IMR-90 (cell line): ENCODE data around the gene ADAMTS12. TPM values are rescaled to one million over a fixed set of nuclear protein-coding genes. Genes with fewer than 3 reads are reported as not detected.

Experiments
- ATAC-seq: fragments of 200-7000 bp; cut with Tn5 transposase; 2 replicates; pipeline ENCODE4 v1.9.1; 2020; ENCODE audit warnings: low read depth, mild to moderate bottlenecking, moderate library complexity
- BruUV-seq: library from RNA; stranded (reverse); fragments of 400-500 nt; replicated peaks from 2 replicates; lab custom pipeline; 2021; lab: Mats Ljungman, UMichigan
- CTCF ChIA-PET: fragments of 300-600 bp; formaldehyde crosslinking; extraction: SDS; loops from one replicate; lab custom pipeline; 2021; ENCODE audit warnings: antibody characterized with exemption; lab: Yijun Ruan, JAX
- POLR2A ChIA-PET: fragments of 300-600 bp; sonication (Branson Sonifier 250); formaldehyde crosslinking; loops from one replicate; lab custom pipeline; 2022; ENCODE audit warnings: antibody characterized with exemption; ENCODE audit not compliant: unreplicated experiment; lab: Charles Lee
- DNase-seq: peaks from one replicate; pipeline ENCODE4 v3.0.0; 2013
- H2AFZ ChIP-seq: replicated peaks from 2 replicates; pipeline ENCODE3; 2013; ENCODE audit warnings: low read length, mild to moderate bottlenecking; ENCODE audit not compliant: poor library complexity
- H2AK5ac ChIP-seq: 2 replicates; pipeline ENCODE4 v1.6.1; 2013; ENCODE audit warnings: low read depth, low read length, inconsistent platforms
- H2AK9ac ChIP-seq: replicated peaks from 2 replicates; pipeline ENCODE3; 2013; ENCODE audit warnings: mild to moderate bottlenecking, low read depth, low read length, moderate library complexity; ENCODE audit not compliant: poor library complexity
- H2BK120ac ChIP-seq: 2 replicates; pipeline ENCODE4 v1.6.1; 2013; ENCODE audit warnings: low read depth, low read length, inconsistent platforms
- H2BK15ac ChIP-seq: 3 replicates; pipeline ENCODE4 v1.6.1; 2013; ENCODE audit warnings: low read depth, low read length, inconsistent platforms
- H2BK20ac ChIP-seq: 2 replicates; pipeline ENCODE4 v1.6.1; 2013; ENCODE audit warnings: low read depth, mild to moderate bottlenecking, inconsistent platforms, low read length, moderate library complexity
- H2BK5ac ChIP-seq: 2 replicates; pipeline ENCODE4 v1.6.1; 2013; ENCODE audit warnings: mild to moderate bottlenecking, low read depth, low read length, inconsistent platforms; ENCODE audit not compliant: poor library complexity, severe bottlenecking
- H3K14ac ChIP-seq: replicated peaks from 2 replicates; pipeline ENCODE4 v1.6.1; 2013; ENCODE audit warnings: low read depth, low read length, inconsistent platforms
- H3K18ac ChIP-seq: 2 replicates; pipeline ENCODE4 v1.6.1; 2013; ENCODE audit warnings: low read depth, low read length, control low read depth
- H3K23ac ChIP-seq: 2 replicates; pipeline ENCODE4 v1.6.1; 2013; ENCODE audit warnings: low read depth, low read length, inconsistent platforms
- H3K27ac ChIP-seq: 2 replicates; pipeline ENCODE4 v1.5.1; 2013; ENCODE audit warnings: mild to moderate bottlenecking, control low read depth, low read length; ENCODE audit not compliant: insufficient read depth
- H3K27me3 ChIP-seq: 2 replicates; pipeline ENCODE4 v1.6.1; 2013; ENCODE audit warnings: low read length; ENCODE audit not compliant: control insufficient read depth, insufficient read depth
- H3K36me3 ChIP-seq: 2 replicates; pipeline ENCODE4 v1.6.1; 2013; ENCODE audit warnings: low read length, mixed read lengths; ENCODE audit not compliant: control insufficient read depth, insufficient read depth
- H3K4ac ChIP-seq: 2 replicates; pipeline ENCODE4 v1.6.1; 2013; ENCODE audit warnings: low read depth, low read length, inconsistent platforms
- H3K4me1 ChIP-seq: 2 replicates; pipeline ENCODE4 v1.6.1; 2013; ENCODE audit warnings: low read length, mixed read lengths; ENCODE audit not compliant: control insufficient read depth, insufficient read depth
- H3K4me2 ChIP-seq: 2 replicates; pipeline ENCODE4 v1.6.1; 2013; ENCODE audit warnings: low read depth, mild to moderate bottlenecking, control low read depth, low read length, moderate library complexity
- H3K4me3 ChIP-seq: 2 replicates; pipeline ENCODE4 v1.5.1; 2013; ENCODE audit warnings: low read depth, mild to moderate bottlenecking, control low read depth, low read length, moderate library complexity; ENCODE audit not compliant: insufficient read depth
- H3K56ac ChIP-seq: 2 replicates; pipeline ENCODE4 v1.6.1; 2013; ENCODE audit warnings: low read length, inconsistent platforms; ENCODE audit not compliant: insufficient read depth; ENCODE audit errors: extremely low read depth
- H3K79me1 ChIP-seq, 2 experiments: 2 replicates each; pipeline ENCODE4 v1.6.1; 2013; ENCODE audit warnings: low read length in 2 of 2, inconsistent platforms in 1 of 2, low read depth in 1 of 2
- H3K9ac ChIP-seq: 2 replicates; pipeline ENCODE4 v1.6.1; 2013; ENCODE audit warnings: low read depth, low read length, control low read depth
- H3K9me1 ChIP-seq: 2 replicates; pipeline ENCODE4 v1.6.1; 2013; ENCODE audit warnings: low read length, inconsistent platforms; ENCODE audit not compliant: insufficient read depth
- H3K9me3 ChIP-seq: 2 replicates; pipeline ENCODE4 v1.6.1; 2013; ENCODE audit warnings: low read length; ENCODE audit not compliant: control insufficient read depth, insufficient read depth
- H4K20me1 ChIP-seq: 2 replicates; pipeline ENCODE4 v1.6.1; 2013; ENCODE audit warnings: low read length, inconsistent platforms; ENCODE audit not compliant: insufficient read depth
- H4K5ac ChIP-seq: 2 replicates; pipeline ENCODE4 v1.6.1; 2013; ENCODE audit warnings: mild to moderate bottlenecking, low read depth, low read length, control low read depth
- H4K8ac ChIP-seq, 2 experiments: 2 replicates each; pipeline ENCODE4 v1.6.1; 2013; ENCODE audit warnings: low read depth in 2 of 2, low read length in 2 of 2, control low read depth in 1 of 2, inconsistent platforms in 1 of 2
- H4K91ac ChIP-seq: 2 replicates; pipeline ENCODE4 v1.6.1; 2013; ENCODE audit warnings: low read depth, low read length, inconsistent platforms; ENCODE audit not compliant: insufficient read depth
- CEBPB ChIP-seq: IDR thresholded peaks from 2 replicates; pipeline ENCODE4 v1.6.1; 2012; ENCODE audit warnings: low read depth, low read length, improper control_type of control experiment
- FOS ChIP-seq: fragments of 150-350 bp; IDR thresholded peaks from 2 replicates; pipeline ENCODE4 v1.6.1; 2016; ENCODE audit warnings: low read depth, low read length
- POLR2A ChIP-seq: IDR thresholded peaks from 2 replicates; pipeline ENCODE4 v1.6.1; 2012; ENCODE audit warnings: mild to moderate bottlenecking, low read depth, low read length
- RAD21 ChIP-seq: IDR thresholded peaks from 2 replicates; pipeline ENCODE4 v1.6.1; 2012; ENCODE audit warnings: low read length, improper control_type of control experiment
- RCOR1 ChIP-seq: IDR thresholded peaks from 2 replicates; pipeline ENCODE4 v1.6.1; 2012; ENCODE audit warnings: mild to moderate bottlenecking, low read length, improper control_type of control experiment; ENCODE audit not compliant: insufficient replicate concordance
- WGBS, 2 experiments: methylation state at CpG; one replicate each; pipeline versions ENCODE4 v1.1.5 to v1.1.7; 2013; ENCODE audit warnings: missing lambda C conversion rate in 2 of 2; ENCODE audit not compliant: insufficient read length in 1 of 2; ENCODE audit errors: extremely low coverage in 2 of 2; 5-methylcytosine and 5-hydroxymethylcytosine counted together
- dilution Hi-C: fragments of 300-500 bp; cut with HindIII; formaldehyde crosslinking; loops from one replicate; pipeline ENCODE4 v1.14.3; 2018; ENCODE audit warnings: low sequenced_read_pairs; ENCODE audit not compliant: unreplicated experiment
- in situ Hi-C: fragments of 300-500 bp; cut with MboI; formaldehyde crosslinking; loops from 3 replicates; pipeline ENCODE4 v1.14.3; 2019; ENCODE audit warnings: low sequenced_read_pairs, inconsistent platforms, mixed read lengths
- intact Hi-C: fragments of 100-400 bp; cut with micrococcal nuclease; formaldehyde crosslinking; loops from 2 replicates; pipeline ENCODE4 v1.10.0; 2022
- polyA plus RNA-seq, 3 experiments: library from polyadenylated mRNA; depleted of rRNA; stranded (reverse); fragments of >200 nt; gene quantifications; 2 replicates each; pipeline ENCODE4 v1.2.3, GENCODE V29; 2012; ENCODE audit warnings: low replicate concordance in 1 of 3
- total RNA-seq: library from RNA; depleted of rRNA; stranded (reverse); fragments of >200 nt; gene quantifications from 2 replicates; pipeline ENCODE4 v1.2.3, GENCODE V29; 2012

Gene ADAMTS12
- total and polyA plus RNA-seq, 2 of the 4 experiments (the other 2 are of a cell fraction): 27.3 to 51.3 TPM

GRCh38 chr5:33843579-33843978 lies 48.2 kb downstream of the ADAMTS12 start:
- Histone ChIP-seq H3K4ac (peak overlapping the region; percentile 39; the same call in 1 of the 2 replicates), H3K14ac (0 out of 2 replicates have a peak overlapping the region, but pooled peaks have one; percentile 60), H4K20me1 (0 out of 2 replicates have a peak, but pooled peaks cover 4% of the 10 kb centered on the region), H3K4me1 (peaks cover 24% of the 10 kb centered on the region), H3K79me1 (peaks cover 22 to 59% of the 10 kb centered on the region in 2 experiments), H3K18ac (no peak overlapping the region), H4K8ac (peak overlapping the region; percentile 32 to 76; a peak in 2 of 4 replicates), H2AFZ (no peak overlapping the region), H3K36me3 (no peaks in the 10 kb centered on the region), H2BK5ac (peak overlapping the region; percentile 62), H2AK9ac (no peak overlapping the region), H3K4me3 (no peak overlapping the region), H3K56ac (no peak overlapping the region), H2BK20ac (peak overlapping the region; percentile 0; the same call in 1 of the 2 replicates), H3K9me1 (peaks cover 28% of the 10 kb centered on the region), H3K27ac (no peak overlapping the region), H2AK5ac (no peak overlapping the region), H3K23ac (peak overlapping the region; percentile 7; the same call in 1 of the 2 replicates), H3K27me3 (no peaks in the 10 kb centered on the region), H3K9me3 (no peaks in the 10 kb centered on the region), H2BK15ac (no peak overlapping the region), H3K9ac (no peak overlapping the region), H4K5ac (no peak overlapping the region), H3K4me2 (no peak overlapping the region), H2BK120ac (no peak overlapping the region; the same call in 1 of the 2 replicates), H4K91ac (no peak overlapping the region)
- intact Hi-C loops (no loop called here), dilution Hi-C loops (no loop called here), in situ Hi-C loops (no loop called here)
- no peak for TF ChIP-seq RCOR1
- TF ChIP-seq POLR2A: no peak
- TF ChIP-seq RAD21: no peak
- TF ChIP-seq FOS: 0 out of 2 replicates have a peak, but pooled peaks have one; percentile 35
- TF ChIP-seq CEBPB: peak; percentile 90
- no TSS peak for BruUV-seq
- ATAC-seq (peak; percentile 73), DNase-seq (peak; percentile 87)
- CTCF ChIA-PET: no interaction called here
- WGBS, 2 experiments: no CpG with 5 or more reads among the region's 3 CpGs
- POLR2A ChIA-PET: no interaction called here
